WTC11 (cell line): ENCODE results near the gene POMC. TPM values are rescaled to one million over a fixed set of nuclear protein-coding genes. Genes with fewer than 3 reads are reported as not detected.

Source experiments
- ATAC-seq: fragments of 200-7000 bp; cut with Tn5 transposase; 2 replicates; pipeline ENCODE4 v1.10.0; 2021; ENCODE audit warnings: mild to moderate bottlenecking, moderate library complexity
- CTCF ChIA-PET: fragments of 300-600 bp; sonication (Branson Sonifier 250); formaldehyde crosslinking; loops from one replicate; lab custom pipeline; 2021; ENCODE audit warnings: antibody characterized with exemption; lab: Charles Lee
- POLR2A ChIA-PET: fragments of 350-600 bp; sonication (Branson Sonifier 250); formaldehyde crosslinking; loops from one replicate; lab custom pipeline; 2021; ENCODE audit warnings: antibody characterized with exemption; lab: Charles Lee
- DNase-seq: peaks from one replicate; pipeline ENCODE4 v3.0.0; 2021; ENCODE audit warnings: low spot score
- H3K27ac Mint-ChIP-seq: 2 replicates; pipeline ENCODE4 v1.8.0; 2021; ENCODE audit warnings: mixed read lengths
- H3K27me3 Mint-ChIP-seq: 2 replicates; pipeline ENCODE4 v1.8.0; 2021; ENCODE audit warnings: low read depth, mild to moderate bottlenecking, moderate library complexity, mixed read lengths
- H3K36me3 Mint-ChIP-seq: 2 replicates; pipeline ENCODE4 v1.8.0; 2021; ENCODE audit warnings: mixed read lengths
- H3K4me1 Mint-ChIP-seq: 2 replicates; pipeline ENCODE4 v1.8.0; 2022; ENCODE audit warnings: mixed read lengths
- H3K4me3 Mint-ChIP-seq: 2 replicates; pipeline ENCODE4 v1.8.0; 2021; ENCODE audit warnings: mild to moderate bottlenecking, moderate library complexity, mixed read lengths
- H3K9me3 Mint-ChIP-seq: 2 replicates; pipeline ENCODE4 v1.8.0; 2021; ENCODE audit warnings: mixed read lengths
- AFF4 ChIP-seq: sonication (generic); formaldehyde crosslinking; IDR thresholded peaks from 2 replicates; pipeline ENCODE4 v1.8.1; 2023; ENCODE audit warnings: mild to moderate bottlenecking, missing genetic modification reagents, borderline replicate concordance
- CREM ChIP-seq: sonication (generic); formaldehyde crosslinking; IDR thresholded peaks from 2 replicates; pipeline ENCODE4 v1.8.1; 2022; ENCODE audit warnings: mild to moderate bottlenecking, missing genetic modification reagents, moderate library complexity
- ELF4 ChIP-seq: sonication (generic); formaldehyde crosslinking; IDR thresholded peaks from 2 replicates; pipeline ENCODE4 v1.8.1; 2022; ENCODE audit warnings: low read depth, mild to moderate bottlenecking, moderate library complexity, missing genetic modification reagents
- EMX1 ChIP-seq: fragments of 250-450 bp; sonication (Bioruptor Pico); IDR thresholded peaks from 2 replicates; pipeline ENCODE4 v1.8.0; 2021; ENCODE audit warnings: mild to moderate bottlenecking
- FOXK1 ChIP-seq: sonication (generic); formaldehyde crosslinking; IDR thresholded peaks from 2 replicates; pipeline ENCODE4 v1.8.0; 2022; ENCODE audit warnings: mild to moderate bottlenecking, moderate library complexity, missing genetic modification reagents
- GRHL2 ChIP-seq: fragments of 250-450 bp; sonication (Bioruptor Pico); IDR thresholded peaks from 2 replicates; pipeline ENCODE4 v1.8.0; 2022; ENCODE audit warnings: mild to moderate bottlenecking, moderate library complexity; ENCODE audit not compliant: insufficient replicate concordance, severe bottlenecking
- HMGXB4 ChIP-seq: sonication (generic); formaldehyde crosslinking; IDR thresholded peaks from 2 replicates; pipeline ENCODE4 v1.8.1; 2023; ENCODE audit warnings: mild to moderate bottlenecking, moderate library complexity, missing genetic modification reagents
- KAT7 ChIP-seq: sonication (generic); formaldehyde crosslinking; IDR thresholded peaks from 2 replicates; pipeline ENCODE4 v1.8.1; 2023; ENCODE audit warnings: missing genetic modification reagents, mild to moderate bottlenecking, borderline replicate concordance
- NR1H2 ChIP-seq: sonication (generic); formaldehyde crosslinking; IDR thresholded peaks from 2 replicates; pipeline ENCODE4 v1.9.0; 2021; ENCODE audit warnings: mild to moderate bottlenecking, moderate library complexity, missing genetic modification reagents
- NR2C2 ChIP-seq: sonication (generic); formaldehyde crosslinking; IDR thresholded peaks from 2 replicates; pipeline ENCODE4 v1.8.0; 2022; ENCODE audit warnings: mild to moderate bottlenecking, missing genetic modification reagents
- PRDM15 ChIP-seq: sonication (generic); formaldehyde crosslinking; IDR thresholded peaks from 2 replicates; pipeline ENCODE4 v1.8.0; 2022; ENCODE audit warnings: missing genetic modification reagents
- SMAD4 ChIP-seq: sonication (generic); formaldehyde crosslinking; IDR thresholded peaks from 2 replicates; pipeline ENCODE4 v1.8.0; 2022; ENCODE audit warnings: mild to moderate bottlenecking, missing genetic modification reagents
- SOX15 ChIP-seq: fragments of 250-450 bp; sonication (Bioruptor Pico); IDR thresholded peaks from 2 replicates; pipeline ENCODE4 v1.9.0; 2021; ENCODE audit warnings: mild to moderate bottlenecking
- SP1 ChIP-seq: sonication (generic); formaldehyde crosslinking; conservative IDR thresholded peaks from 2 replicates; pipeline ENCODE4 v1.8.1; 2022; ENCODE audit warnings: missing genetic modification reagents
- TEAD1 ChIP-seq: sonication (generic); formaldehyde crosslinking; IDR thresholded peaks from 2 replicates; pipeline ENCODE4 v1.8.0; 2022; ENCODE audit warnings: mild to moderate bottlenecking, missing genetic modification reagents
- ZNF138 ChIP-seq: sonication (generic); formaldehyde crosslinking; conservative IDR thresholded peaks from 2 replicates; pipeline ENCODE4 v1.8.1; 2022; ENCODE audit warnings: mild to moderate bottlenecking, moderate library complexity, missing genetic modification reagents
- ZNF219 ChIP-seq: sonication (generic); formaldehyde crosslinking; IDR thresholded peaks from 2 replicates; pipeline ENCODE4 v1.8.0; 2023; ENCODE audit warnings: missing genetic modification reagents, mild to moderate bottlenecking, borderline replicate concordance
- ZNF232 ChIP-seq: sonication (generic); formaldehyde crosslinking; IDR thresholded peaks from 2 replicates; pipeline ENCODE4 v1.8.0; 2022; ENCODE audit warnings: mild to moderate bottlenecking, missing genetic modification reagents
- ZNF671 ChIP-seq: fragments of 250-450 bp; sonication (Bioruptor Pico); IDR thresholded peaks from 2 replicates; pipeline ENCODE4 v1.8.0; 2021; ENCODE audit warnings: mild to moderate bottlenecking
- total RNA-seq: library from RNA; stranded (reverse); gene quantifications from 3 replicates; pipeline ENCODE4 v1.2.3, GENCODE V29; 2021
- TF ChIP-seq, protein P1 (sequence below): sonication (generic); formaldehyde crosslinking; IDR thresholded peaks from 2 replicates; pipeline ENCODE4 v1.8.1; 2022; ENCODE audit warnings: low read depth, mild to moderate bottlenecking, moderate library complexity, missing genetic modification reagents, borderline replicate concordance
- TF ChIP-seq, protein P2 (sequence below): fragments of 250-450 bp; sonication (Bioruptor Pico); IDR thresholded peaks from 2 replicates; pipeline ENCODE4 v1.8.0; 2021; ENCODE audit warnings: mild to moderate bottlenecking
- TF ChIP-seq, protein P3 (sequence below): sonication (generic); formaldehyde crosslinking; IDR thresholded peaks from 2 replicates; pipeline ENCODE4 v1.8.1; 2023; ENCODE audit warnings: mild to moderate bottlenecking, missing genetic modification reagents

Gene POMC
- total RNA-seq, 1 experiment from 2014 or later, result 3.2 TPM

- Mint-ChIP-seq H3K27ac (no peak overlapping the region), H3K9me3 (no peaks in the 10 kb centered on the region), H3K27me3 (peaks cover 26% of the 10 kb centered on the region), H3K4me3 (no peak overlapping the region), H3K4me1 (peaks cover 13% of the 10 kb centered on the region), H3K36me3 (no peaks in the 10 kb centered on the region)
- ChIA-PET CTCF (interaction anchor here (0.6 to 5.7 kb wide), 52 partner anchors 9 to 516 kb away, joined by 3 to 140 read pairs (median 4); partner anchors contain the start of genes EFR3B and POMC), POLR2A (interaction anchor here (0.9 to 1.0 kb wide), 2 partner anchors 87 to 155 kb away, joined by 3 read pairs; no protein-coding TSS in a partner anchor)
- no peak for TF ChIP-seq ZNF671 (CRISPR knock-in tag)
- TF ChIP-seq ZNF232 (CRISPR knock-in tag), result no peak
- no peak for TF ChIP-seq SMAD4
- no peak for TF ChIP-seq SP1
- no peak for TF ChIP-seq PRDM15
- no peak for TF ChIP-seq ZNF138 (CRISPR knock-in tag)
- TF ChIP-seq GRHL2 (CRISPR knock-in tag), result no peak
- no peak for TF ChIP-seq NR1H2 (CRISPR knock-in tag)
- no peak for TF ChIP-seq EMX1
- TF ChIP-seq, protein P1, sequence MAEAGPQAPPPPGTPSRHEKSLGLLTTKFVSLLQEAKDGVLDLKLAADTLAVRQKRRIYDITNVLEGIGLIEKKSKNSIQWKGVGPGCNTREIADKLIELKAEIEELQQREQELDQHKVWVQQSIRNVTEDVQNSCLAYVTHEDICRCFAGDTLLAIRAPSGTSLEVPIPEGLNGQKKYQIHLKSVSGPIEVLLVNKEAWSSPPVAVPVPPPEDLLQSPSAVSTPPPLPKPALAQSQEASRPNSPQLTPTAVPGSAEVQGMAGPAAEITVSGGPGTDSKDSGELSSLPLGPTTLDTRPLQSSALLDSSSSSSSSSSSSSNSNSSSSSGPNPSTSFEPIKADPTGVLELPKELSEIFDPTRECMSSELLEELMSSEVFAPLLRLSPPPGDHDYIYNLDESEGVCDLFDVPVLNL (CRISPR knock-in tag), result no peak
- TF ChIP-seq, protein P2, sequence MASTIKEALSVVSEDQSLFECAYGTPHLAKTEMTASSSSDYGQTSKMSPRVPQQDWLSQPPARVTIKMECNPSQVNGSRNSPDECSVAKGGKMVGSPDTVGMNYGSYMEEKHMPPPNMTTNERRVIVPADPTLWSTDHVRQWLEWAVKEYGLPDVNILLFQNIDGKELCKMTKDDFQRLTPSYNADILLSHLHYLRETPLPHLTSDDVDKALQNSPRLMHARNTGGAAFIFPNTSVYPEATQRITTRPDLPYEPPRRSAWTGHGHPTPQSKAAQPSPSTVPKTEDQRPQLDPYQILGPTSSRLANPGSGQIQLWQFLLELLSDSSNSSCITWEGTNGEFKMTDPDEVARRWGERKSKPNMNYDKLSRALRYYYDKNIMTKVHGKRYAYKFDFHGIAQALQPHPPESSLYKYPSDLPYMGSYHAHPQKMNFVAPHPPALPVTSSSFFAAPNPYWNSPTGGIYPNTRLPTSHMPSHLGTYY (CRISPR knock-in tag), result no peak
- ATAC-seq (no peak), DNase-seq (no peak)
Observed at GRCh38 chr2:25129901-25130520, 38.4 kb downstream of the POMC start.

DNA sequence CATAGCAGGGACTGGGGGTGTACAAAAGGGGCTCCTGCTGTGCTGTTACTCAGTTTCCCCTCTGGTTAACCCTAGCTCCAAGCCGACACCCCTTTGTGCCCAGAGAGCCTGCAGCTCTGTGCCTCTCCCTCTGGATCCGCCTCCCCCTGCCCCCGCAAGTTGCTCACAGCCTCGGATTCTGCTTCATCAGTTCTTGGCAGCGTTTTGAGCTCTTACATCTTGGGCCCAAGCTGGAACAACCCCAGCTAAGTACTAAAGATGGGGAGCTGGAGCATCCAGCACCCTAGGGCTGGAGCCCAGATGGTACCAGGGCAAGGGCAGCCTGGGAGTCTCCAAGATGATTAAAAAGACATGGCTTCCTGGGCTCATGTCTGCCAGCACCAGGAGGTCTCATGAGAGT lies 40.7 kb downstream of the POMC start:
- CTCF ChIA-PET, result interaction anchor here (0.6 to 5.7 kb wide), 5 partner anchors 38 to 216 kb away, joined by 3 to 140 read pairs (median 4); no protein-coding TSS in a partner anchor
- H3K27ac Mint-ChIP-seq, result no peak overlapping the region
- H3K27me3 Mint-ChIP-seq, result peaks cover 18% of the 10 kb centered on the region
- ATAC-seq (no peak), DNase-seq (no peak)
- no peaks in the 10 kb centered on the region for H3K36me3 Mint-ChIP-seq
- peaks cover 11% of the 10 kb centered on the region for H3K4me1 Mint-ChIP-seq
- POLR2A ChIA-PET, result interaction anchor here (0.6 kb wide), 1 partner anchor 23 kb away, joined by 4 read pairs; no protein-coding TSS in a partner anchor
- no peak overlapping the region for H3K4me3 Mint-ChIP-seq
- H3K9me3 Mint-ChIP-seq, result no peaks in the 10 kb centered on the region
- TF ChIP-seq, protein P3, sequence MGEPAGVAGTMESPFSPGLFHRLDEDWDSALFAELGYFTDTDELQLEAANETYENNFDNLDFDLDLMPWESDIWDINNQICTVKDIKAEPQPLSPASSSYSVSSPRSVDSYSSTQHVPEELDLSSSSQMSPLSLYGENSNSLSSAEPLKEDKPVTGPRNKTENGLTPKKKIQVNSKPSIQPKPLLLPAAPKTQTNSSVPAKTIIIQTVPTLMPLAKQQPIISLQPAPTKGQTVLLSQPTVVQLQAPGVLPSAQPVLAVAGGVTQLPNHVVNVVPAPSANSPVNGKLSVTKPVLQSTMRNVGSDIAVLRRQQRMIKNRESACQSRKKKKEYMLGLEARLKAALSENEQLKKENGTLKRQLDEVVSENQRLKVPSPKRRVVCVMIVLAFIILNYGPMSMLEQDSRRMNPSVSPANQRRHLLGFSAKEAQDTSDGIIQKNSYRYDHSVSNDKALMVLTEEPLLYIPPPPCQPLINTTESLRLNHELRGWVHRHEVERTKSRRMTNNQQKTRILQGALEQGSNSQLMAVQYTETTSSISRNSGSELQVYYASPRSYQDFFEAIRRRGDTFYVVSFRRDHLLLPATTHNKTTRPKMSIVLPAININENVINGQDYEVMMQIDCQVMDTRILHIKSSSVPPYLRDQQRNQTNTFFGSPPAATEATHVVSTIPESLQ (CRISPR knock-in tag), result no peak
- TF ChIP-seq FOXK1 (CRISPR knock-in tag) (no peak), TEAD1 (no peak), GRHL2 (CRISPR knock-in tag) (no peak), NR2C2 (CRISPR knock-in tag) (no peak), HMGXB4 (CRISPR knock-in tag) (no peak), KAT7 (CRISPR knock-in tag) (no peak), SOX15 (CRISPR knock-in tag) (no peak), AFF4 (CRISPR knock-in tag) (no peak), ELF4 (CRISPR knock-in tag) (no peak), CREM (no peak), SMAD4 (no peak), ZNF219 (no peak)
